Stimulated activated CD8-positive, alpha-beta memory T cell treated with anti-CD3 and anti-CD28 coated beads, Interleukin-2, amount 100 ng/mL, for 1 hour (primary cell): Measurements from ENCODE around the gene L3MBTL4.
"Not testable (repeated sequence)": the region's sequence is repeated elsewhere in the genome, so short reads cannot be mapped to it uniquely, and the experiment has no call there.

Experiments
- DNase-seq, 2 donors: peaks; one replicate each; pipeline ENCODE4 v3.0.0-alpha.2; 2020; ENCODE audit warnings: low read depth in 2 of 2

The L3MBTL4 gene

DNA sequence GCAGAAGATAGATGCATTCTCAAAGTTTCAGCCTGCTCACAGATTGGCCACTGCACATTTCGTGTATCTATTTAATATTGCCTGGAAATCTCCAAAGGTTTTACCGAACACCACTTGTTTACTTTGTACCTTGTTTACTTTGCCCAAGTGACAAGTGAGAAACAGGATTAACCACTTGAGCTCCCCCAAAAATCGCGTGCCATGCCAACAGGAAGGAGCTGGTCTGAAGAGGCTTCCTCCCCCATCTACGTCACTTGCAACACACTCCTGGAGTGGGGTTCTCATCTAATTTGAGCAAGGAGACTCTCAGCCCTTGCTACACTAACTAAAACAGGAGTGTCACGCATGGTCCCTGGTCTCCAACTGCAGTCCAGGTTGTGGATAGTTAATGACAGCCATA lies 306.9 kb downstream of the L3MBTL4 start:
- no peak for DNase-seq

DNA sequence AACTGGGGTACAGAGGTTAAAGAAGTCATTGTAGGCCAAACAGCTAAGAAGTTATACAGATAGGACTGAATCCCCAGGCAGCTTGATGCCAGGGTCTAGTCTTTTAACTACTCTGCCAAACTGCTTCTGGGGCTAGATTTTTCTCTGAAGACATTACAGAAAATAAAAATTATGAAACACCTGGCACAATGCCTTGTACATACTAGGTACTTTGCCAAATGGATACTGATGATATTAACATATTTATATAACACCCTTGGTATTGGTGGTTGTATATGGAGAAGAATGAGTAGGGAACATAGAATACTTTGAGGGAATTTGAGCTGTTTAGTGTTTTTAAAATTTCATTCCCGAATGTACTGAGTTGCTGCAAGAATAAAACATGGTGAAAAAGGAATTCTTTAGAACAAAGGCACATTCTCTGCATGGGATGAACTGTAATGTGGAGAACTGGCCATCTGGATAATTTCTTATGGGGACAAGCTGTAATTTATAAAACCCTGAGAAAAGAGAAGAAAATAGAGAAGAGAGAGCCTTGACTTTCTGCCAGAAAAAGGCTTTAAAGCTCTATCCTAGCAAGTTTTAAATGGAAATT lies 308.5 kb downstream of the L3MBTL4 start:
- DNase-seq: no peak

DNA sequence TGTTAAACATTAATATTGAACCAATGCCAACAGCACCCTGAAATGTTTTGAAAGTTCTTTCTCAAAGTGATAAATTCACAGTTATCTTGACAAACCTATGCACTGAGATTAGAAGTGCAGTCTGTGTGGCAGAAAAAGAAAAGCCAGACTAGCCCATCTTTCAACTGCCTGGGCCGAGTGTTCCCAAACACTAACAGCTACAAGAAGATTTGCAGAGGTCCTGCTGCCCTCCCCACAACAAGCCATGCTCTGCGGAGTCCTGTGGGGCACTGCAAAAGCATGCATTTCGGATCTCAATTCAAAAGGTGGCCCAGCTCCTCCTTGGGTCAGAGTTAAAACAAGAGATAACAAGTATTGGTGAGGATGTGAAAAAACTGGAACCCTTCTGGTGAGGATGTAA lies 311.0 kb downstream of the L3MBTL4 start:
- DNase-seq: no peak

DNA sequence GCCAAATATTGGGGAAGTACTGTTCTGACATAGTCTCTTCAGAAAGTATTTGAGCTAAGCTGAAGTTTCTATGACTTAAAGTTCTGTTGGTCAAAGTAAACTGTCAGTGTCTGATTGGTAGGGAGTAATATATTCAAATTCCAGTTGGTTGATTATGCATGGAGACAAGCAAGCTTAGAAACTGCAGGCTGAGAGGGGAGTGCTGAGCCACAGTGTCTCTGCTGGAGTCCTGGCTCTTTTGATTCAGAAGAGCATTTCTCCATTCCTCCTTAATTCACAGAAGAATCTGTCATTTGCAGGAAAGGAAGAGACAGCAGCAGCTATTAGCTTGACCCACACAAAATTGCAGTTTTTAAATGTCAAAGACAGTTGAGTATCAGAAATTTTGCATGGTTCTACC lies 318.0 kb downstream of the L3MBTL4 start:
- DNase-seq: no peak

DNA sequence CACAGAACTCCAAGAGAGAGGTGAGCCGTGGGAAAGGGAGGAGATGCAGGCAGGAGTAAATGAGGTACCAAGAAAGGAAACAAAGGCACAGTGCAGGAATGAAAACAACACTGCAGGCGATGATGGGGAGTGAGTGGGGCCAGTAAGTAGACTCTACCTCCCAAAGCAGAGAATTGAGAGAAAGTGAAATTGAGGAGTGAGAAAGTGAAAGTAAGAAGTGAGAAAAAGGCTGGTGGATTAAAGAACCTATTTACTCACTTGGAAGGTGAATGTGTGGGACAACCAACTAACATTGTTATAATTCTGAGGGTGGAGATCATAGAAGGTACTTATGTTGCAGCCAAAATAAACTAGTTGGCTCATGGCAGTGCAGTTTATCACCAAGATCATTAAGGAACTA lies 326.3 kb downstream of the L3MBTL4 start:
- DNase-seq: no peak

DNA sequence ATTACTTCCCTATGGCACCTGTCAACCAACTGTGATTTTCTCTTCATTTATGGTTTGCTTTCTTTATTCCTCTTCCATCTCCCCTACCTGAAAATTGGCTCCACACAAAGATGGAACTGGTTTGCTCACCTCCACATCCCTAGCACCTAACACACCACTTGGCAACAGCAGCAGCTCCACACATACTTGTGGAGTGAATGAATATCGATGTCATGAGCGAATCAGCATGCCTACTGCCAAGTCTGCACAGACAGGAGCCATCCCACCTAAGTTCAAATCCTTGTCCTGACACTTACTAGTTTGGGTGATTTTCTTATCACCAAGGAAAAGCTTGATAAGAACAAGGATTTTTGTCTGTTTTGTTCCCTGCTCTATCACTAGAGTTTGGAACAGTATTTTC lies 328.0 kb downstream of the L3MBTL4 start:
- no peak for DNase-seq

DNA sequence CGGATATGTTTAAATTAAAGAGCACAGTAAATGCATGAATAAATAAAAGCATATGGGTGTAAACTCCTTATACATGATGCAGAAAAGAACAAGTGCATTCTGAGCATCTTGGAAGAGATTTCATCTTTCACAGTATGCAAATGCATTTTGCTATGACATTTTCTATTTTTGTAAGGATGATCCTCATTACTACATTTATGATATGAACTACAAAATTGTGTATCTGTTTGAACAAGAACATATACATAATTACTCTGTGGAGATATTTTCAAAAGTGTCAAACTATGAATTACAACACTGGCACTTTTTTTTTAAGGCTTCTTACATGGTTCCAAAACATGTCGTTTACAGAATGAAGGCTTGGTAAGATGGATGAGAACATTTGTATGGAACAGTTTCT lies 335.3 kb downstream of the L3MBTL4 start:
- no peak for DNase-seq

DNA sequence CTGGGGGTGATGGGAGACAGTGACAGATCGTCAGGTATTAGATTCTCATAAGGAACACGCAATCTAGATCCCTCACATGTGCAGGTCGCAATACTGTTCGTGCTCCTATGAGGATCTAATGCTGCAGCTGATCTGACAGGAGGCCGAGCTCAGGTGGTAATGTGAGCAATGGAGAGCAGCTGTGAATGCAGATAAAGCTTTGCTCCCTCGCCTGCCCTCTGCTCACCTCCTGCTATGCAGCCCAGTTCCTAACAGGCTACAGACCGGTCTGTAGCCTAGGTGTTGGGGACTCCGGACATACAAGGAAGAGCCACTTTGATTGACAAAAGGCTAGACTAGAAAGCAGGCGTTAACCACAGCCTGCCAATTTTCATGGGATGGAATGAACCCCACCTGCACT lies 335.8 kb downstream of the L3MBTL4 start:
- DNase-seq: no peak

DNA sequence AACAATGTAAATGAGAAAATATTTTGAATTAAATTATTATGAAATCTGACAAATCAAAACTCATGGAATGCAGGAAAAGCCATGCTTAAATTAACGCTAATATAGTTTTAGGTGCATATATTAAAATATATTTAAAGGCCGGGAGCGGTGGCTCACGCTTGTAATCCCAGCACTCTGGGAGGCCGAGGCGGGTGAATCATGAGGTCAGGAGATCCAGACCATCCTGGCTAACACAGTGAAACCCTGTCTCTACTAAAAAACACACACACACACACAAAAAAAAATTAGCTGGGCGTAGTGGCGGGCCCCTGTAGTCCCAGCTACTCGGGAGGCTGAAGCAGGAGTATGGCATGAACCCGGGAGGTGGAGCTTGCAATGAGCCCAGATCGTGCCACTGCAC lies 342.3 kb downstream of the L3MBTL4 start:
- not testable (repeated sequence) for DNase-seq

DNA sequence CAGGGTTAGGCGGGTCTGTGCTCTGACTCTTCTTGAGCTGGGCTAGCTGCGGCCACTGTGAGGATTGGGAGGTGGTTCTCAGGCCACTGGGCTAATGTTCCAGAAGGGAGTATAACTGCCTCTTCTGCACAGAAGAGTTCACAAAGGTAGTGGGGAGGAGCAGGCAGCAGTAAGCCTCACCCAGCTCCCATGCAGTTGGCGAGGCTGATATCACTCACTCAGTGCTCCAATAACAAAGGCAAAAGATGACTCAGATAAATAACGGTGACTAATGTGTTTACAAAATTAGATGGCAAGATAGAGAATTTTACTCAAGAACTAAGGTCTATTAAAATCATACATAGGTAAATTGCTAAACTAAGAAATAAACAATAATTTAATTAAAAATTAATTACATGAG lies 345.2 kb downstream of the L3MBTL4 start:
- DNase-seq: no peak

DNA sequence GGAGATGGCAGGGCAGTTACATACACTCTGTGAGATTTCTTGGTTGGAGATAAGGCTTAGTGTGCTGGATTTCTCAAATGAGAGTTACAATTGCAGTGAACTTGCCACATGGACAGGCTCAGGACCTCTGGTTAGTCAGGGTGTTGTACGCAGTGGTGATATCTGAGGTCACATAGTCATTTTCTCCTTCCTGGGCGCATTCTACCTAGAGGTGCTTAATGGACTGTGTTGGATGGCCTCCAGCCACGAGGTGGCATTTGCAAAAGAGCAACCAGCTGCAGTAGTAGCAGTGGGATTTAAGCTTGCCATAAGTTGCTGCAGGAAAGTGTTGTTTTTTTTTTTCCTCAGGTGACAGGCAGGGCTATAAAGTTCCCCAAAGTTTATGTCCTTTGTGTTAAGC lies 345.6 kb downstream of the L3MBTL4 start:
- DNase-seq: no peak

DNA sequence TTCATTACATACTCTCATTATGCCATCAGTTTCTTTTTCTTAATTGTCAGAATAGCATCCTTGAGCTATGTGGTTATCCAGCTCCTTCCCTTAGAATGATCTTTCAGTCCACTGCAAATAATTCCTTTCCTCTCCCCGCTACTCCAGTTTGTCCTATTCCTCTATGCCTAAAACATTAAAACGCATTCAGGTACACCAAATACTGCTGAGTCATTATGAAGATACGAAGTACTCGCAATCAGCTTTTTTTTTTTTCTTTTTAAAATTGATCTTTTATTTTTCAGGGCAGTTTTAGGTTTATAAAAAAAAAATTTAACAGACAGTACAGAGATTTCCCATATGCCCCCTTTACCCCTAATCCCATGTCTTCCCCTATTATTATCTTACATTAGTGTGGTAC lies 354.6 kb downstream of the L3MBTL4 start:
- no peak for DNase-seq

DNA sequence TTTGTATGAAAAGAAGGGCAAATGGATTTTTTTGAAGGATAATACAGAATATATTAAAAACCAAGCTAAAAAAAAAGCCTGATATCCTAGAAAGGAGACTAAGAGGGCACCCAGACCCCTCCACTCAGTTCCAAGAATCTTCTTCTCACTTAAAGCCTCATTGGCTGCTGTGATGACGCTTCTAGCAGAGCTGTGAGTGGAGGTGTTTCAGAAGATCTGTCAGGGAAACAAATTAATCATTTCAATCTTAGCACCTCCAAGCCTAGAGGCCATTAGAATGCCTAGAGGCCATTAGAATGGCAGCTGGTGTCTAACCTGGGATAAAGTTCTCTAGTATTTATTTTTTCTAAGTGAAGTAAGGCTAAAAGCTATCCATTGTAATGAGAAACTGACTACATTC lies 355.2 kb downstream of the L3MBTL4 start:
- no peak for DNase-seq

DNA sequence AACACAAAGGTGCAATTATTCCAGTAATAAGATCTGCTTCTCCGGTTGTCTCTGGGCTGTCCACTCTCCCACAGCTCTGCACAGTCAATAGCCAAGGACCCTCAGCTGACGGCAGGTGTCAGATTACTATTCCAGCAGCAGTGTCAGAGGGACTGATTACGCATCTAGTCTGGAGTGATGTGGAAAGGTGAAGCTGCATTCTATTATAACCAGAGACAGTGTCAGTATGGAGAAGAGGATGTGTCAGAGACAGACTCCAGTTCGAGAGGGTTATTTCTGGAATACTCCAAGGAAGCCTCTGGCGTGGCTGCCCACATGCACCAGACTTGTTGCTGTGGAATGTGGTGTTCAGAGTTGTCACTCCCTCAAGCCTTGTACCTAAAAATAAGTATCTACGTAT lies 355.8 kb downstream of the L3MBTL4 start:
- no peak for DNase-seq

DNA sequence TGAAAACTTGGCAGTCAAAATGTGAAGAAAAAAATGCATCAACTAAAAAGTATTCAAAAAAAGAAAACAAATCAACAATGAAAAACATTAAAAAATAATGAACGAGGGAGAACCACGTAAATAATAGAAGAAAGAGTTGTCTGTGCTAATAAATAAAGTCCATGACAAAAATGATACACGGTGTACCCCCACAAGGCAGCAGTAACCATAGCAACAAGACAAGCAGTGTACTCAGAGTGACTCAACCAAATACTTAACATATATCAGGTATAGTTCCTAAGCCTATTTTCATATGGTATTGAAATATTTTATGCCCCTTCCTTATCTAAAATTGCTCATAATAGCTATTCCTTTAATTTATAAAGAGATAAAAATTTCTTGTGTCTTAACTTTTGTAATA lies 357.1 kb downstream of the L3MBTL4 start:
- no peak for DNase-seq

DNA sequence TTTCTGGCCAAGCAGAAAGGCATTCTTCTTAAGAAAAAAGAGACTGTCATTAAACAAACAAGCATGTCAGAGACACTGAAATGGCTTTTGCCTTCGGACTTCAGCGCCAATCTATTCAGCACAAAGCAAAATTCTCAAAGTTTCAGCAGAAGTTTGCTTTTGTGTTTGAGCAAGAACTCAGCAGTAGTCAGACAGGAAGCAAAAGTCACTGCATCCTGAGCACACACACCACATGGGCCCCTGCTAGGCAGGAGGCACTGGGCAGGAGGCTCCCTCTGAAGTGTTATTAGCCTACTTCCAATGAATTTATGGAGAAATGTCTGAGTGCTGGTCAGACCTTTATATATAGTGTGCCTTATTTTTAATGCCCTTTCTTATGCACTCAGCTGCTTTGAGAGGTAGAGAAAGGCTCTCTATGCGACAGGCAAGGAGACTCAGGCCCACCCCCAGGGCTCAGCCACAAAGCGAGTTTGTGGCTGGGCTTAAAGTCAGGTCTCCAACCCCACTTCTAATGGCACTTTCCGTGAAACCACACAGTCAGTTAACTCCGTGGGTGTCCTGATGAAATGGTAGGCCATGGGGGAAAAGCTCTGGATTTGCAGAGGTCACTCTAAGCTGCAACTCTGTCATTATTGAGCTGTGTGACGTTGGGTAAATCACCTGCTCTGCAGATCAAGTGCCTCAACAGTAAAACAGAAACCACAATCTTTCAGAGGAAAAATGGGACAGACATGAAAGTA lies 358.4 kb downstream of the L3MBTL4 start:
- DNase-seq: no peak

DNA sequence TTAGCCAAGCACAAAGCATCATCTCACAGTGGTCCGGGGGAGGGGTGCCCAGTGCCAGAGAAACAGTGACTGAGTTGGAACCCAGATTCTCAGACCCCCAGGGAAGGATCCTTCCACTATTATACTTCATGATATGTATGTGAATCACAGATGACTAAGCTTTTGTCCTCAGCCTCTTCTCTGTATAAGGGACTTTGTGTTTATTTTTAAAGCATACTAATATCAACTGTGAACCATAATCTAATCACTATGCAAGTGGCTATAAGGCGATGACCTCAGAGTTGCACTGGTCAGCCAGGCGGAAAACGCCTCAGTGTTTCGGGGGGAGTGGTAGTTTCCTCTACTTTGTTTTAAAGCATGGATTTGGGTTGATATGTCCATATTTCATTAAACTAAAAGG lies 359.0 kb downstream of the L3MBTL4 start:
- no peak for DNase-seq

DNA sequence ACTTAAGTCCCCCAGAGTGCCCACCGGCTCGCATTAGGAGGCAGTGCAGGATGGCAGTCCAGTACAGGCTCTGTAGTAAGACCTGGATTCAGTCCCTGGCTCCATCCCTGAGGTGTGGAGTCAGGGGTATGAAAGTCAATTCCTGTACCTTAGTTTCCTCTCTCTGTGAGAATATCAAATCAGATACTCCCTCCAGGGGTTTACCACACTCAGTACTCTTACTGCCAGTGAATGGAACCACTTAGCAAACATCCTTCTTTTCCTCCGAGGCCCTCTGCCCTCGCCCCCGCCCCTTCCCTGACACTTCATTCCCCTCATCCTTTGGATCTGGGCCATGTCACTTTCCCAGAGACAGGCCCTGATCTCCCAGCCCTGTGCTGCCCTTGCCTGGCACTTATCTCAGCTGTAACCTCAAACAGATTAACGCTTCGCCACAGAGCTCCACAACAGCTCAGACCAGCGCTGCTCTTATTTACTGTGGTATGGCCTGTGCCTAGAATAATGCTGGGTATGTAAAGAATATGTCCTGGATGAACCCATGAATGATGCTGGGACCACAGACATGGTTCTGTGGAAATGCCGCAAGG lies 360.4 kb downstream of the L3MBTL4 start:
- DNase-seq: no peak

DNA sequence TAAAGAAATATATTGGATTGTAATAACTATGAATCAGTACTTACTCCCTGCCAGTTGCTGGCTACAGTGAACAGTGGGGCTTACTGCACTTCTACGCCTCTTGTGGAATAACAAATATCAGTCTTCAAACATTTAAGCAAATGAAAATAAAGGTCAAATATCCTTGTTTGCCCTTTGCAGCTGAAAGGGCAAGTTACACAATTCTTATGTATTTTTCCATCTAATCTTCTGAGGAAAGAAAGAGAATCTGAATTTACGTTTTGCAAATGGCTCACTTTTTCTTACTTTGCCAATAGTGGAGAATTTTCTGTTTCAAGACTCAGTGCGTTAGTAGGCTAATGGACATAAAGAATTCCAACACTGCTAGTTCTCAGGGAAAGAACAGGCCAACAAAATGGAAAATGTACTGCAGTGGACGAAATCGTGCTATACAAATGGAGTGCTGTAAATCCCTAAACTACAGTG lies 362.2 kb downstream of the L3MBTL4 start:
- DNase-seq: no peak

DNA sequence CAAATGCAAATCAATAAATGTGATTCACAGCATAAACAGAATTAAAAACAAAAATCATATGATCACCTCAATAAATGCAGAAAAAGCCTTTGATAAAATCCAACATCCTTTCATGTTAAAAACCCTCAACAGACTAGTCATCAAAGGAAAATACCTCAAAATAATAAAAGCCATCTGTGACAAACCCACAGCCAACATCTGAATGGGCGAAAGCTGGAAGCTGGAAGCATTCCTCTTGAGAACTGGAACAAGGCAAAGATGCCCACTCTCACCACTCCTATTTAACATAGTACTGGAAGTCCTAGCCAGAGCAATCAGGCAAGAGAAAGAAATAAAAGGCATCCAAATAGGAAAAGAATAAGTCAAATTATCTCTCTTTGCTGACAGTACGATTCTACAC lies 367.1 kb downstream of the L3MBTL4 start:
- DNase-seq: not testable (repeated sequence)

DNA sequence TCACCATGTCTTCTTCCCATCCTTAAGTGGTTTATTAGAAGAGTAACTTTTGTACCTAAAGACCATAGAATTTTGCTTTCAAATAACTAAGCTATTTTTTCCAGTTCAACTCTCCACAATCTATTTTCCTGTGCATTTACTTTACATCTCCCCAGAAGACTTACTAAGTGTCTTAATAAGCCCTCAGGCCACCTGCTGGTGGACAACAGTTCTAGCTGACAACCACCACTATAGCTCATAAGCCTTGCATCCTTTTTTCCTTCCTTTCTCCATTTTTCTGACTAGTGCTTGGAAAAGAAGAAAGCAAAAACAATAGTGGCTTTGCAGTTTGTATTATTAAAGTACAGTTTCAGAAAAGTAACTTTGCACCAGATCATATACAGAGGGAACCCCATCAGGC lies 369.9 kb downstream of the L3MBTL4 start:
- DNase-seq: no peak

DNA sequence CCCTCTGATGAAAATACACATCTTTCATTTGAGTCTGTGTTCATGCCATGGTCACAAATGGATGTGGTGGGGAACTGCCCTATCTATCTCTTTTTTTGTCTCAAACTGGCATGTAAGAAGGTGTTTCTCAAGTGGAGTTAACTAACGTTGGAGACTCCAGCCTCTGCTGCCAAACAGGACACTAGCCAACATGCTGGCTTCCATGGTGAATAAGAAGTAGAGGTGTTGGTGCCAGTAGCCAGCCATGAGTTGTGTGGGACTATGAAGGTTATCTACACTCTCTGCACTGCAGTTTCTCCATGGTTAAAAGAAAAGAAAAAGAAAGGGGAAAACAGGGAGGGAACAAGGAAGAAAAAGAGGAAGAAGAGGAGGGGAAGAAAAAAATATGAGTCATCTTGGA lies 370.4 kb downstream of the L3MBTL4 start:
- no peak for DNase-seq

DNA sequence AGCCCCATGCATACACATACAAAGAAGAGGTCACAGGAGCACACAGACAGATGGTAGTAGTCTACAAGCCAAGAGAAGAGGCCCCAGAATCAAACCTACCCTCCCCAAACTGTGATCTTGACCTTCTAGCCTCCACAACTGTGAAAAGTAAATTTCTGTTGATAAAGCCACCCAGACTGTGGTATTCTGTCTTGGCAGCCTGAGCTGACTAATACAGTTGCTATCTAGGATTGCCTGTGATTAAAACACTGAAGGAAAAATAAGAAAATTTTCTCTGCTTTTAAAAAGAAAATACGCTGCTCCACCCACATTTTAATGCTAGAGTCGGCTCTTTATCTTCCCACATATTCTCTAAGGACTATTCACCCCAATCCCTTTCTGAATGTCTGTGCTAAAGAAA lies 375.7 kb downstream of the L3MBTL4 start:
- DNase-seq: no peak
